Measurements from ENCODE around the gene RBM47. TPM values are rescaled to one million over a fixed set of nuclear protein-coding genes. Genes with fewer than 3 reads are reported as not detected.

RBM47 gene
- 100 to 1,000 TPM in 1 of 3 donors, 10 to 100 TPM in 2; 66.6 to 151 (median 89.5) TPM for total RNA-seq

DNA sequence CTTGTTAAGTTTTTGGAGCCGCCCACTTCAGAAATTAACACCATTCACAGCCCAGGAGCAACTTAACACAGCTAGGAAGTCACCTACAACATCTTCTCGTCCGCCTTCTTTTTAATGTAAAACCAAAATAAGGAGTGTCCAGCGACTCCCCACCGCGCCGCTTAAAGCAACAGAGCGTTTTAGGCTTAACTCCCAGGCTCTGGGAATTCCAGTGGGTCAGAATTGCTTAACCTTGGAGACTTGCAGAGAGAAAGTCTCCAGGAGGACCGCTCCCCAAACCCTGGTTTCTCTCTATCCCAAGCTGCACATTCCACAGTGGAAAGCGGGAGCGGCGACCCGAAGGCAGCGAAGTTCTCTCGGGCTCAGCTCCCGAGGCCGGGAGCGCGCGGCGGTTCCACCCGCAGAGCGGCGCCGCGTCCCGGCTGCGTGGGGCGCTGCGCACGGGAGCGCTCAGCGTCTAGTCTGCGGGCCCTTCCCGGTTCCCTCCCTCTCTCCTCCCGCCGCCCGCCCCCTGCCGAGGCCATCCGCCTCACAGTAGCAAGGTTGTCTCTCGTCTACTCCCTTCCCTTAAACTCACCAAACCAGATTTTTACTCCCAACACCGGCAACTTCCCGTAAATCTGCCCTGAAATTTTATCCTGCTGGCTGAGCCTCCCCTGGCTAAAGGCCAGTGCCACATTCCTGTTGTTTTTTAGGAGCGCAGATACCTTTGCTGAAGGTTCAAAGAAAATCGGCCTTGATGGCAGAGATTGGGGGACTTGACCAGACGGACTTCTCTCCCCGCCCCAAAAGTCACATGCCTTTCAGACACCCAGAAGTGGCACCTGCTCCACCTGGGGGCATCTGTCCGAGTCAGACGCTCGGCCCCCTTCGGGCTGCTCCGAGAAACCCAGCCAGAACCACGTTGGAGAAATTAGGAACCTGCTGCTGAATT is at the start of gene RBM47:
RBM47 (minus strand) TSS at position 464 of the 934 bp plus-strand sequence. CDS start 190,971 bp downstream, outside the sequence.
- H3K9me3 ChIP-seq, result no peaks in the 10 kb centered on the region
- intact Hi-C loops (cut with DNase I; ENCODE audit: low total_unique reads), result no loop called here
- no peaks in the 10 kb centered on the region for H3K36me3 ChIP-seq
- H3K4me3 ChIP-seq, result peak within 1 kb of the TSS; percentile 56 to 82 (median 66)
- no peaks in the 10 kb centered on the region for H3K4me1 ChIP-seq
- DNase-seq (ENCODE audit: low spot score in 2 of 2), result peak; percentile 73 to 88
- H3K27me3 ChIP-seq, result no peaks in the 10 kb centered on the region
- peak in 2 of 3 donors; percentile 17 to 24 for TF ChIP-seq CTCF (IDR thresholded peaks at IDR 0.05)
- peak; percentile 48 for TF ChIP-seq POLR2A (IDR thresholded peaks at IDR 0.05)
- TF ChIP-seq POLR2AphosphoS5 (IDR thresholded peaks at IDR 0.05), result peak in 2 of 3 donors; percentile 46 to 56
- peak within 1 kb of the TSS; percentile 93 to 94 for H3K27ac ChIP-seq

DNA sequence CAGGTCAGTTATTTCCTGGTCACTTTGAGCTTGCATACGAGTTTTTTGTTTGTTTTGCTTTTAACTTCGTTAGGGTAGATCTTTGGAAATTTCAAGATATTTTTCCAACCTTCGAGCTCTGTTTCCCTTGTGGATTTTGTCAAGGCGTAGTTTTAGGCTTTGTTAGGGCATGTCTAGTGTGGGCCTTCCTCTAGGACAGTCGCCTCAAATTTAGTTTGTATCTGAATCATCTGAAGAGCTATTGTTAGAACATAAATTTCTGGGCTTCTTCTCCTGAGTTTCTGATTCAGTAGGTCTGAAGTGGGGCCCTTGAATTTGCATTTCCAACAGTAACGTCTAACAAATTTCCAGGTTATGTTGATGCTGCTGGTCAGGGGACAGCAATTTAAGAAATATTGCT is 48.8 kb upstream of the RBM47 start:
- no peak for TF ChIP-seq CTCF (IDR thresholded peaks at IDR 0.05)
- TF ChIP-seq POLR2A (IDR thresholded peaks at IDR 0.05), result no peak
- TF ChIP-seq POLR2AphosphoS5 (IDR thresholded peaks at IDR 0.05), result no peak
- no peak for DNase-seq (ENCODE audit: low spot score in 2 of 2)
- no peaks in the 10 kb centered on the region for H3K9me3 ChIP-seq
- no peaks in the 10 kb centered on the region for H3K27me3 ChIP-seq
- no peaks in the 10 kb centered on the region for H3K36me3 ChIP-seq
- no peak overlapping the region for H3K4me3 ChIP-seq
- intact Hi-C loops (cut with DNase I; ENCODE audit: low total_unique reads), result loop anchor here (10.0 kb wide), 1 partner anchor 956 kb away; no protein-coding TSS in a partner anchor
- H3K27ac ChIP-seq, result no peak overlapping the region
- H3K4me1 ChIP-seq, result no peaks in the 10 kb centered on the region

DNA sequence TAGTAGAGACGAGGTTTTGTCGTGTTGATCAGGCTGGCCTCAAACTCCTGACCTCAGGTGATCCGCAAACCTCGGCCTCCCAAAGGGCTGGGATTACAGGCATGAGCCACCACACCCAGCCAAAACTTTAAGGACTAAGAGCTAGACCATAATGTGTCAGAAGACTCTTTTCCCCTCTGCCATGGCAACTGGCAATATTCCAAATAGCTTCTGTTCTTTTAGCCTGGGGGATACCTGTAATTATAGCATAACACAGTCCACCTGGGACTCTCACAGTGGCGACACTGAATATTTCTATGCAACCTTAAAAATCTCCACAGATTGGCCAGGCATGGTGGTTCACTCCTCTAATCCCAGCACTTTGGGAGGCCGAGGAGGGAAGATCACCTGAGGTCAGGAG is 45.5 kb upstream of the RBM47 start:
- intact Hi-C loops (cut with DNase I; ENCODE audit: low total_unique reads), result loop anchor here (10.0 kb wide), 1 partner anchor 960 kb away; no protein-coding TSS in a partner anchor
- Histone ChIP-seq H3K9me3 (no peaks in the 10 kb centered on the region), H3K27me3 (no peaks in the 10 kb centered on the region), H3K4me1 (no peaks in the 10 kb centered on the region), H3K4me3 (no peak overlapping the region), H3K36me3 (no peaks in the 10 kb centered on the region), H3K27ac (no peak overlapping the region)
- no peak for DNase-seq (ENCODE audit: low spot score in 2 of 2)
- TF ChIP-seq POLR2AphosphoS5 (IDR thresholded peaks at IDR 0.05) (no peak), CTCF (IDR thresholded peaks at IDR 0.05) (no peak), POLR2A (IDR thresholded peaks at IDR 0.05) (no peak)

- peak overlapping the region in 1 of 2 donors; percentile 52 for H3K27ac ChIP-seq
- no peaks in the 10 kb centered on the region for H3K9me3 ChIP-seq
- H3K4me1 ChIP-seq, result no peaks in the 10 kb centered on the region
- TF ChIP-seq CTCF (IDR thresholded peaks at IDR 0.05) (no peak), POLR2A (IDR thresholded peaks at IDR 0.05) (no peak), POLR2AphosphoS5 (IDR thresholded peaks at IDR 0.05) (no peak)
- no peak overlapping the region for H3K4me3 ChIP-seq
- no peak for DNase-seq (ENCODE audit: low spot score in 2 of 2)
- H3K27me3 ChIP-seq, result no peaks in the 10 kb centered on the region
- no peaks in the 10 kb centered on the region for H3K36me3 ChIP-seq
- intact Hi-C loops (cut with DNase I; ENCODE audit: low total_unique reads), result loop anchor here (10.0 kb wide), 1 partner anchor 962 kb away; no protein-coding TSS in a partner anchor
Observed at GRCh38 chr4:40672528-40673522, 43.2 kb upstream of the RBM47 start.
